Transverse colon (tissue), 4 donors: ENCODE measurements around the gene C16orf92. TPM values are rescaled to one million over a fixed set of nuclear protein-coding genes. Genes with fewer than 3 reads are reported as not detected.

Source experiments
- DNase-seq: peaks from one replicate; pipeline ENCODE4 v3.0.0-alpha.2; 2019
- H3K27ac ChIP-seq, 4 donors: fragments of 200-600 bp; sonication (generic); 2 replicates each; pipeline ENCODE4 v1.5.1; 2016 to 2018; ENCODE audit warnings: inconsistent platforms in 4 of 4
- H3K27me3 ChIP-seq: fragments of 200-600 bp; sonication (generic); 2 replicates; pipeline ENCODE4 v1.5.1; 2017; ENCODE audit warnings: inconsistent platforms
- H3K36me3 ChIP-seq, 4 donors: fragments of 200-600 bp; sonication (generic); 2 replicates each; pipeline ENCODE4 v1.5.1; 2017 to 2019; ENCODE audit warnings: inconsistent platforms in 4 of 4
- H3K4me1 ChIP-seq, 4 donors: fragments of 200-600 bp; sonication (generic); 2 replicates each; pipeline ENCODE4 v1.5.1; 2017 to 2020; ENCODE audit warnings: inconsistent platforms in 4 of 4
- H3K4me3 ChIP-seq, 4 donors: fragments of 200-600 bp; sonication (generic); 1 replicate in 1 of 4; 2 replicates in 3 of 4; pipeline versions ENCODE4 v1.5.1 to v1.6.1; 2017 to 2019; ENCODE audit warnings: inconsistent platforms in 4 of 4
- H3K9me3 ChIP-seq, 2 donors: fragments of 200-600 bp; sonication (generic); 2 replicates each; pipeline ENCODE4 v1.5.1; 2017 to 2019; ENCODE audit warnings: inconsistent platforms in 2 of 2
- CTCF ChIP-seq, 5 experiments: fragments of 200-600 bp in 3 of 5; fragments of 450-650 bp in 2 of 5; sonication (generic) in 3 of 5; IDR thresholded peaks; 1 replicate in 2 of 5; 2 replicates in 3 of 5; pipeline ENCODE4 v1.5.1; 2016 to 2017; ENCODE audit warnings: antibody characterized with exemption in 5 of 5, inconsistent platforms in 3 of 5, mild to moderate bottlenecking in 2 of 5, moderate library complexity in 1 of 5
- EP300 ChIP-seq: sonication (generic); formaldehyde crosslinking; IDR thresholded peaks from one replicate; pipeline ENCODE4 v1.6.1; 2017; ENCODE audit warnings: antibody characterized with exemption, low read depth
- POLR2A ChIP-seq: fragments of 450-650 bp; IDR thresholded peaks from one replicate; pipeline ENCODE4 v1.6.1; 2016; ENCODE audit warnings: antibody characterized with exemption, mild to moderate bottlenecking, moderate library complexity
- POLR2AphosphoS5 ChIP-seq, 3 donors: sonication (generic); formaldehyde crosslinking; IDR thresholded peaks; one replicate each; pipeline ENCODE4 v1.6.1; 2016; ENCODE audit warnings: antibody characterized with exemption in 3 of 3
- WGBS, 2 donors: methylation state at CpG; one replicate each; pipeline ENCODE4 v1.1.5; 2018; ENCODE audit warnings: low coverage in 1 of 2; 5-methylcytosine and 5-hydroxymethylcytosine counted together
- in situ Hi-C, 4 donors: fragments of 200-750 bp; cut with MboI; loops; one replicate each; pipeline versions ENCODE4 v1.15.0 to v1.15.1; 2017; ENCODE audit warnings: low sequenced_read_pairs in 3 of 4, low pct_ligation_motif_present in 1 of 4, low pct_unique_long_range_greater_than_20kb in 1 of 4
- intact Hi-C: fragments of 100-400 bp; cut with DNase I; formaldehyde crosslinking; loops from one replicate; pipeline ENCODE4 v1.15.1; 2023; ENCODE audit warnings: low total_unique reads
- total RNA-seq, 4 donors: library from RNA; depleted of rRNA; stranded (reverse); fragments of >200 nt; gene quantifications; one replicate each; pipeline ENCODE4 v1.1.0, GENCODE V29; 2016

The C16orf92 gene
- total RNA-seq, 4 donors from 2014 or later = not detected

GRCh38 chr16:30030011-30030685 lies 7.2 kb downstream of the C16orf92 start:
- no peaks in the 10 kb centered on the region for H3K36me3 ChIP-seq
- H3K4me3 ChIP-seq = no peak overlapping the region
- peaks cover 98% of the 10 kb centered on the region for H3K27me3 ChIP-seq
- no peak overlapping the region for H3K27ac ChIP-seq
- WGBS, 2 donors = 27% methylated on average over 23 of the region's 23 CpGs; no CpG with 5 or more reads in 1 of the 2 donors
- no peak for DNase-seq
- H3K9me3 ChIP-seq = no peaks in the 10 kb centered on the region
- peaks cover 0 to 9% (median 4%) of the 10 kb centered on the region in 4 donors for H3K4me1 ChIP-seq
- intact Hi-C loops (no loop called here), in situ Hi-C loops (loop anchor here in 1 of 4 donors (25.0 kb wide), 1 partner anchor 143 kb away; the partner anchor contains the start of gene SEZ6L2)
- TF ChIP-seq POLR2A (no peak), EP300 (no peak), CTCF (IDR thresholded peaks at IDR 0.05) (no peak), POLR2AphosphoS5 (IDR thresholded peaks at IDR 0.05) (no peak)

GRCh38 chr16:30030841-30031413 lies 7.9 kb downstream of the C16orf92 start, which contains the start of gene TLCD3B:
TSS of gene TLCD3B (minus strand) at chr16:30031271. CDS start at chr16:30030527, 744 bp downstream.
- in situ Hi-C loops (loop anchor here in 1 of 4 donors (25.0 kb wide), 1 partner anchor 144 kb away; the partner anchor contains the start of gene SEZ6L2), intact Hi-C loops (no loop called here)
- Histone ChIP-seq H3K9me3 (no peaks in the 10 kb centered on the region), H3K36me3 (no peaks in the 10 kb centered on the region), H3K27me3 (peaks cover 97% of the 10 kb centered on the region), H3K27ac (no peak within 1 kb of the TSS), H3K4me1 (peaks cover 0 to 9% (median 4%) of the 10 kb centered on the region in 4 donors), H3K4me3 (peak within 1 kb of the TSS in 1 of 4 donors; percentile 10)
- DNase-seq = no peak
- TF ChIP-seq POLR2AphosphoS5 (IDR thresholded peaks at IDR 0.05) (no peak), CTCF (IDR thresholded peaks at IDR 0.05) (no peak), EP300 (no peak), POLR2A (no peak)
- WGBS, 2 donors = 0 to 8% methylated on average over 4 to 21 of the region's 27 CpGs

- Histone ChIP-seq H3K27me3 (peaks cover 97% of the 10 kb centered on the region), H3K27ac (no peak overlapping the region), H3K4me1 (peaks cover 0 to 9% (median 4%) of the 10 kb centered on the region in 4 donors), H3K9me3 (no peaks in the 10 kb centered on the region), H3K36me3 (no peaks in the 10 kb centered on the region), H3K4me3 (no peak overlapping the region)
- no peak for TF ChIP-seq EP300
- TF ChIP-seq CTCF (IDR thresholded peaks at IDR 0.05) = no peak
- no peak for TF ChIP-seq POLR2A
- intact Hi-C loops (no loop called here), in situ Hi-C loops (loop anchor here in 1 of 4 donors (25.0 kb wide), 1 partner anchor 144 kb away; the partner anchor contains the start of gene SEZ6L2)
- 25 to 37% methylated on average over 5 to 7 of the region's 11 CpGs for WGBS, 2 donors
- no peak for DNase-seq
These were observed 8.5 kb downstream of the C16orf92 start for GRCh38 chr16:30031477-30031918.

GRCh38 chr16:30032083-30032819 lies 9.3 kb downstream of the C16orf92 start:
- H3K27me3 ChIP-seq = peaks cover 91% of the 10 kb centered on the region
- H3K4me1 ChIP-seq = peaks cover 0 to 9% (median 4%) of the 10 kb centered on the region in 4 donors
- no peak overlapping the region for H3K27ac ChIP-seq
- H3K36me3 ChIP-seq = no peaks in the 10 kb centered on the region
- TF ChIP-seq POLR2A = no peak
- no peak for TF ChIP-seq POLR2AphosphoS5 (IDR thresholded peaks at IDR 0.05)
- no peak for TF ChIP-seq EP300
- TF ChIP-seq CTCF (IDR thresholded peaks at IDR 0.05) = peak; percentile 57 to 71 (median 69)
- DNase-seq = peak; percentile 57
- H3K9me3 ChIP-seq = no peaks in the 10 kb centered on the region
- in situ Hi-C loops = loop anchor here in 1 of 4 donors (25.0 kb wide), 1 partner anchor 145 kb away; the partner anchor contains the start of gene SEZ6L2
- H3K4me3 ChIP-seq = no peak overlapping the region
- 27 to 36% methylated on average over 9 to 12 of the region's 12 CpGs for whole genome bisulfite sequencing, 2 donors
- intact Hi-C loops = no loop called here
